SKM-1 treated with dmso at 0.1 percent for 144 hours (cell line): Measurements from ENCODE around the gene MTG2.

Experiments
- DNase-seq: peaks from one replicate; lab custom pipeline; 2025; ENCODE audit not compliant: unreplicated experiment; lab: John Stamatoyannopoulos, UW

The MTG2 gene

DNA sequence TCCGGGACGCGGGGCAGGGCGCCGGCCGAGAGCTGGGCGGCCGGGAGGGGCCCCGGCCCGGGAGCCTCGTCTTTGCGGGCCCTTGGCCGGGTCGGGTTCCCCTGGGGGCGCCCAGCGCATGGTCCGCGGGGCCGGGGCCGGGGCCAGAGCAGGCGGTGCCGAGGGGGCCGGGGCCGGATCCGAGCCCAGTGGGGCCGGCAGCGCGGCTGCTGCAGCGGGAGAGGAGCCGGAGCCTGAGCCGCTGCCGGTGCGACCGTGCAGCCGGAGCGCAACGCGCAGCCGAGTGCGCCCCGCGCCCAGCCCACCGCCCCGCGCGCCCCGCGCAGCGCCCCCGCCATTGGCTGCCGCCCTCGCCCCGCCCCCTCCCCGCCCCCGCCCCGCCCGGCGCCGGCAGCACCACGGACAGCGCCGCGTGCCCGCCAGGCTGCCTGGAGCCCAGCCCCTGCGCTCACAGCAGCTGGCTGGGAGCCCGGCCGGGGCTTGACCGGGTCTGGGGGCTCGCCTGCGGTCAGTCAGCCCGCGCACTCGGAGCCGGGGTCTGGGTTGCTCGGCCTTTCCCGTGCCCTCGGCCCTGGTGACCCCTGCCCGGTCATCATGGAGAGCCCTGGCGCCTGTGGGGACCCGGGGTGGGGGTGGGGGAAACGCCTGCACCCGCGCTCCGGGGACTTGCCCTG, 37.3 kb downstream of the MTG2 start, which contains the start of gene HRH3:
HRH3 (minus strand) TSS at position 287 of the 674 bp plus-strand sequence. CDS start 308 bp downstream, outside the sequence.
- no peak for DNase-seq

- no peak for DNase-seq
These were observed 38.1 kb downstream of the MTG2 start for GRCh38 chr20:62220666-62221568.

DNA sequence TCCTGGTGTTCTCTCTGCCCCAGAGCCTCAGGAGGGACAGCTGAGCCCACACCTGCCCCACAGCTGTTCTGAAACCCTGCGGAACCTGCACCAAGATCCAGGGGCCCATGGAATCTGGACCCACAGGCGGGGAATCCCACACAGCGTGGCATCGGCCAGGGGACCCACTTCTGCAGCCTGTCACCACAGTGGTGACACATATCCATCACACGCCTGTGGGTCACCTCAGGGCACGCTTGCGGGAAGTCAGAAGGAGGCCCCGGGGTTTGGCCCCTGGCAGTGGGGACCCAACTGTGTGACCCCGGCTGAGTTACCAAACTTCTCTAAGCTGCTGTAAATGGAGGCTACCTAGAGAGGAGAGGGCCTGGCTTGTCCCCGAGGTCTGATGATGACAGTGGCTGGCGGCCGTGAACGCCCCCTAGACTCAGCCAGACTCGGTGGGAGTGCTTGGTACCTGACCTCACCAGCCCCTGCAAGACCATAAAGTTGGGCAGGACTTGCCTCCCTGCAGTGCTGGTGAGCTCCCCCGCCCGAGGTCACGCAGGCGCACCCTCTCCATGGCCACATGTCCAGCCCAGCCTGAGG, 39.5 kb downstream of the MTG2 start:
- DNase-seq, result no peak

DNA sequence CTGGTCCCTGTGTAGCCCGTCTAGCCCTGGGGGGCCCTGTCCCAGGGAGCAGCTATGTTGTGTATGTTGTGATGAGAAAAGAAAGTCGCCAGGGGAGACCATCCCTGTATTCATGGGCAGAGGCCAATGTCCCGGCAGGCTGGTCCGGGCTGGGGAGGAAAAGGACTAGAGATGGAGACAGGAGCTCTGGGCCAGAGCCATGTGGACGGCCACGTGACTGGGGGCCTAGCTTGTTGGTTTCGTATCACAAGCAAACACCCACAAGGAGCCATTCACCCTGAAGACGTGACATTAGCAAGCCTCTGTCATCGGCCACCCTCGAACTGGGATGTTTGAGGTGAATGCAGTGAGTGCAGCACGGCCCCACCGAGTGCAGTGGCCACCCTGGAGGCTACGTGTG, 40.1 kb downstream of the MTG2 start:
- no peak for DNase-seq

DNA sequence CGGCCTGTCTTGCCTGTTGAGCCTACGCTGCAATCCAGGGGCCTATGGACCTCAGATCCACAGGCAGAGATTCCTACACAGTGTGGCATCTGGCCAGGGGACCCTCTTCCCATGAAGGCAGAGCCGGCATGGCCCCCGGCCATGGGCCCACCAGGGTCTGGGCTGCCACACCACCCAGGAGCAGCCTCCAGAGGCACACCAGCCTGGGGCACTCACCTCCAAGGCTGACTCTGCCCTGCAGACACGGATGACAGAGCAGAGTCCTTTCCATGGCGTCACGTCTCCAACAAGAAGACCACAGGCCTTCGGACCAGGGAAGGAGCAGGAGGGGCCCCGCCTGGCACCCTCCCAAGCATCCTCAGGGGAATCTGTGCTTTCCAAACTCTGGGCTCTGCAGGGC, 40.7 kb downstream of the MTG2 start:
- no peak for DNase-seq

DNA sequence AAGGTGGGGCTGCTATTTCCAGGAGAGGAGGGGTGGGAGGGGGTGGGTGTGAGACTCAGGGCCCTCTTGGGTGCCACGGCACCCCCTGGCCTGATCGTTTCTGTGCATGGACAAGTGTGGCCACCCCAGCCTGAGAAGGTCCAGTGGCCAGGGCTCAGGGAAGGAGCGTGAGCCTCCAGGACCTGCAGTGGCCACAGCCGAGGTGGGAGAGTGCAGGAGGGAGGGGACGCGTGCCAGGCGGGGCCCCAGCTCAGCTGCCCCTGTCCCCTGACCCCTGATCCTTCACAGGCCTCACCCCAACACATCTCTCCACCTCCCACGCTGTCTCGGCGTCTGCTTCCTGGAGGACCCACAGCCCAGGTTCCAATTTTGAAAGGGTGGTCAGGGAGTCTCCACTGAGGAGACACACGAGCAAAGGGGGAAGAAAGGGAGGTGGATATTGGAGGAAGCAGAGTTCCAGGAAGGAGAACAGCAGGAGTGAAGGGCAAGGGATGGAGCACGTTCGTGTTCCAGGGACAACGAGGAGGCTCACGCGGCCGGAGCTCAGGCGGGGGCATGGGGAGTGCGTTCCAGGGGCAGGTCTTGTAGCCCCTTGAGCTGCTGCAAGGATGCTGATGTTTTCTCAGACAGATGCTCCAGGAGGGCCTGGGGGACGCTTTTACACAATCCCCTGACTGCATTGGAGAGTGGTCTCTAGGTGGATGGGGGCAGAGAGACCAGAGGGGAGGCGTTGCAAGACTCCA, 41.5 kb downstream of the MTG2 start:
- DNase-seq, result no peak

DNA sequence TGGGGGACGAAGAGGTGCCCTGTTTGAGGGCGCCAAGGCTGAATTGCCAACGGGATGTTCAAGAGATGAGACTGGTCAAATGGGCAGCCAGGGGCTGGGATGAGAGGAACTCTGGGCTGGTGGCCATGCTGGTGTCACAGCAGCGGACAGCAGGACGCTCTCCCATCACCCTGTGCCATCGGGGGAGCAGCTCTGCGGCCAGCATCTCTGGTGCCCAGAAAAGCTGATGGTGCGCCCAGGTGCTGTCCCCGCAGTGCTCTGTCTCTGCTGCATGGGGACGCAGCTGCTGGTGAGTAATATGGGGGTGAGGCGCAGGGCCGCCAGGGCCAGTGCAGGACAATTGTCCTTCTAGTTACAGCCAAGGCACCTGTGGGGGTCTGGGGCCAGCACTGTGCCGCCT, 42.2 kb downstream of the MTG2 start:
- no peak for DNase-seq

DNA sequence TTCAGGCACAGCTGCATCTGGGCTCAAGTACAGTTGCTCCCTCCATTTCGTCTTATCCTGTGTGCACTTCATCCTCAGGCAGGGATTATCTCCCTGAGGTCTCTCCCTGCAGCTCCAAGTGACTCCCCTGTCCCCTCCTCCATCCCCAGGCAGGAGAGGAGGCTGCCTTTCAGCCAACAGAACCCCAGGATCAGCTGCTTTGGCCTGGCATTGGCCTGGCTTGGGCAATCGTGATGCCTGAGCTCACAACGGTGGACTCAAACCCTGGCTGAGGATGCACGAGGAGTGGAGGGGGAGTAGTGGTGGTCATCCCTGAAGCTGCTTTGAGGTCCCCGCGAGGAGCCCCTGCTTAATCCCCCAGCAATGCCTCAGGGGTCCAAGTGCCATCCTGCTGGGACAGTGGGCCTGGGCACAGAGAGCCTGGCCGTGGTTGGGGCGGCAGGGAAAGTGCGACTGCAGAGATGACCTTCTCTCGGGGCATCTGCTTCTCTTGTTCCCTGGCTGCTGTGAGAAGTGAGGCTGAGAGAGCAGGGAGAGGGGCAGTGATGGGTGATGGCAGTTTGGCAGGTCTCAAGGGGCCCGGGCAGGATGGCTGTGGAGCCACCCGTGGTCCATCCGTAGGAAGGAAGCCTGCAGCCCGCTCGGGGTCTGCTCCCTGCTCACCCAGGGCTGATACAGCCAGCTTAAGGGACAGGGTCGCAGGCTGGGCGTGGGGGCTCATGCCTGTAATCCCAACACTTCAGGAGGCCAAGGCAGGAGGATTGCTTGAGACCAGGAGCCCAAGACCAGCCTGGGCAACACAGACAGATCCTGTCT, 43.2 kb downstream of the MTG2 start:
- DNase-seq, result no peak

DNA sequence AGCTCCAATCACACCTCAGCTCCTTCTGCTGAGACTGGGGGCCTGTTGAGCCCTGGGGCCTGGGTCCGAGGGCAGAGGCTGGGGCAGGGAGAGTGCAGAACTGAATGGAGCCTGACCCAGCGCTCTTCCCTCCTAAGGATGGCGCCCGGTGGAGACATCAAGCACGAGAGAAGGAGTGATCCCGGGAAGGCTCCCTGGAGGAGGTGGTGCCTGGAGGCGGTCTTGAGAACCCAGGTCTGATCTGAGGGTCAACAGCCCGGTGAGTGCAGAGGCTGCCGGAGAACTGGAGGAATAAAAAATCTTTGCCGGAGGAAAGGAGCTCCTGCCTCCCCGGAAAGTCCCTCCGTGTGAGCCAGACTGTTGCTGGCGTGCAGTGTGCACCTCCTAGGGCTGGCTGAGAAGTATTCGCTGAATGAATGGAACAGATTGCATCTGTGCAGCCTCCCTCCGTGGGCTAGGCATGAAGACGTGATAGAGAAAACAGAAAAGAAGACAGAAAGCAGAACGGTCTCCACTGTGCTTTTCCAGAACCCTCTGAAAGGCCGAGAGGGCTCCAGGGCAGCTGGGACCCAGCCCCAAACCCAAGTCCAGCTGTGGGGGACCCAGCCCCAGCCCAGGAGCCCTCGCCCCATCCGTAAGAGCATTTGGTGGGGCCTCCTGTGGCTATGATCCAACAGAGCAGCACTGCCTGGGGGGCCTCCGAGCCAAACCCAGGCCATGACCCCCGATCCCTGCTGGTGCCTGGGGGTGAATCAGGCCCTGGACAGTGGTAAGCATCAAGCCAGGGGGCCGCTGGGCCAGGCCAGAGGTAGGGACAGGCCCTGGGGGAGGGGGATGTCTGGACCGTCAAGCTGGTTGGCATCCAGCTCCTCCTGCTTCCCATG, 44.1 kb downstream of the MTG2 start:
- no peak for DNase-seq

GRCh38 chr20:62227591-62227976, 44.8 kb downstream of the MTG2 start:
- no peak for DNase-seq

GRCh38 chr20:62227977-62228958, 45.4 kb downstream of the MTG2 start:
- no peak for DNase-seq

GRCh38 chr20:62228982-62229545, 46.2 kb downstream of the MTG2 start:
- no peak for DNase-seq

GRCh38 chr20:62229667-62230066, 46.8 kb downstream of the MTG2 start:
- DNase-seq, result no peak

DNA sequence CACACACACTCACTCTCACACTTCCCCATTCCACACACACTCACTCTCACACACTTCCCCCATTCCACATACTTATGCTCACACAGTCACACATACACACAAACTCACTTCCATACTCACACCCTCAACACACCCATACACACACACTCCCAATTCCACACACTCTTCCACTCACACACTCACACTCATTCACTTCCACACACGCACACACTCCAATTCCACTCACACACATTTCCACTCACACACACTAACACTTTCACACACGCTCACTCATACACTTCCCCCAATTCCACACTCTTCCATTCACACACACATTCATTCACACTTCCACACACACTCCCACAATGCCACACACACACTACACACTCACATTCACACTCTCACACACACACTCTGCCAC, 47.4 kb downstream of the MTG2 start:
- DNase-seq, result no peak

DNA sequence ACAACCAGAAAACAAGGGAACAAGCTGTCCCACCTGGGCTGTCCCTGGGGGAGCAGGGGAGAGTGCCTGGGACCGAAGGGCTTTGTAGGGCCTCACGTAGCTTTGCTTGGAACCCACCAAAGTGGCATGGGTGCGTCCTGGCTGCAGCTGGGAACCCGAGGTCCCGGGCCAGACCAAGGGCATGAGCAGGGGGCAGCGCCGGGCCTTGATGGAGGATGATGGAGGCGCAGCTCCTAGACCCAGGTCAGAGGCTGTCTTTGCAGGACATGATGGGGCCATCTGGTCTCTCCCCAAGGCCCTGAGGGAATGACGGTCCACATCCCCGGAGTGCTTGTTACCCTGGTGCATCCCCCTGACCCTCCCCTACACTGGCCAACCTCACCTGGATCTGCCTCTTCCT, 47.9 kb downstream of the MTG2 start:
- no peak for DNase-seq

GRCh38 chr20:62231292-62231691, 48.5 kb downstream of the MTG2 start:
- no peak for DNase-seq

- no peak for DNase-seq
These were observed 49.4 kb downstream of the MTG2 start for GRCh38 chr20:62232194-62232593.
